BE2C (cell line): ENCODE measurements around the gene PITPNB.

Experiments
- DNase-seq: peaks from one replicate; pipeline ENCODE4 v3.0.0-alpha.2; 2020
- H3K27me3 ChIP-seq: fragments of 250-450 bp; sonication (Bioruptor Pico); 2 replicates; pipeline ENCODE4 v1.5.1; 2020; ENCODE audit warnings: mild to moderate bottlenecking
- H3K36me3 ChIP-seq: fragments of 250-450 bp; sonication (Bioruptor Pico); 2 replicates; pipeline ENCODE4 v1.5.1; 2020; ENCODE audit warnings: mild to moderate bottlenecking
- H3K4me1 ChIP-seq: fragments of 250-450 bp; sonication (Bioruptor Pico); 2 replicates; pipeline ENCODE4 v1.5.1; 2020
- H3K4me3 ChIP-seq: 2 replicates; pipeline ENCODE4 v1.5.1; 2011; ENCODE audit warnings: low read depth, low read length
- H3K9me3 ChIP-seq: fragments of 250-450 bp; sonication (Bioruptor Pico); 2 replicates; pipeline ENCODE4 v1.5.1; 2020
- TF ChIP-seq, protein P1 (sequence below): IDR thresholded peaks from 2 replicates; pipeline ENCODE4 v1.5.1; 2012; ENCODE audit warnings: mild to moderate bottlenecking, low read depth, low read length

PITPNB gene

GRCh38 chr22:27886843-27887151 is 32.3 kb downstream of the PITPNB start:
- H3K4me3 ChIP-seq = no peak overlapping the region
- no peaks in the 10 kb centered on the region for H3K27me3 ChIP-seq
- TF ChIP-seq, protein P1, sequence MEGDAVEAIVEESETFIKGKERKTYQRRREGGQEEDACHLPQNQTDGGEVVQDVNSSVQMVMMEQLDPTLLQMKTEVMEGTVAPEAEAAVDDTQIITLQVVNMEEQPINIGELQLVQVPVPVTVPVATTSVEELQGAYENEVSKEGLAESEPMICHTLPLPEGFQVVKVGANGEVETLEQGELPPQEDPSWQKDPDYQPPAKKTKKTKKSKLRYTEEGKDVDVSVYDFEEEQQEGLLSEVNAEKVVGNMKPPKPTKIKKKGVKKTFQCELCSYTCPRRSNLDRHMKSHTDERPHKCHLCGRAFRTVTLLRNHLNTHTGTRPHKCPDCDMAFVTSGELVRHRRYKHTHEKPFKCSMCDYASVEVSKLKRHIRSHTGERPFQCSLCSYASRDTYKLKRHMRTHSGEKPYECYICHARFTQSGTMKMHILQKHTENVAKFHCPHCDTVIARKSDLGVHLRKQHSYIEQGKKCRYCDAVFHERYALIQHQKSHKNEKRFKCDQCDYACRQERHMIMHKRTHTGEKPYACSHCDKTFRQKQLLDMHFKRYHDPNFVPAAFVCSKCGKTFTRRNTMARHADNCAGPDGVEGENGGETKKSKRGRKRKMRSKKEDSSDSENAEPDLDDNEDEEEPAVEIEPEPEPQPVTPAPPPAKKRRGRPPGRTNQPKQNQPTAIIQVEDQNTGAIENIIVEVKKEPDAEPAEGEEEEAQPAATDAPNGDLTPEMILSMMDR = no peak
- DNase-seq = no peak
- H3K9me3 ChIP-seq = no peaks in the 10 kb centered on the region
- H3K36me3 ChIP-seq = peaks cover 70% of the 10 kb centered on the region
- peaks cover 5% of the 10 kb centered on the region for H3K4me1 ChIP-seq

GRCh38 chr22:27885977-27886842 is 32.8 kb downstream of the PITPNB start:
- H3K36me3 ChIP-seq = peaks cover 65% of the 10 kb centered on the region
- H3K4me3 ChIP-seq = no peak overlapping the region
- H3K27me3 ChIP-seq = no peaks in the 10 kb centered on the region
- peaks cover 10% of the 10 kb centered on the region for H3K4me1 ChIP-seq
- DNase-seq = peak; percentile 52
- no peaks in the 10 kb centered on the region for H3K9me3 ChIP-seq
- TF ChIP-seq, protein P1 = peak; percentile 84

DNA sequence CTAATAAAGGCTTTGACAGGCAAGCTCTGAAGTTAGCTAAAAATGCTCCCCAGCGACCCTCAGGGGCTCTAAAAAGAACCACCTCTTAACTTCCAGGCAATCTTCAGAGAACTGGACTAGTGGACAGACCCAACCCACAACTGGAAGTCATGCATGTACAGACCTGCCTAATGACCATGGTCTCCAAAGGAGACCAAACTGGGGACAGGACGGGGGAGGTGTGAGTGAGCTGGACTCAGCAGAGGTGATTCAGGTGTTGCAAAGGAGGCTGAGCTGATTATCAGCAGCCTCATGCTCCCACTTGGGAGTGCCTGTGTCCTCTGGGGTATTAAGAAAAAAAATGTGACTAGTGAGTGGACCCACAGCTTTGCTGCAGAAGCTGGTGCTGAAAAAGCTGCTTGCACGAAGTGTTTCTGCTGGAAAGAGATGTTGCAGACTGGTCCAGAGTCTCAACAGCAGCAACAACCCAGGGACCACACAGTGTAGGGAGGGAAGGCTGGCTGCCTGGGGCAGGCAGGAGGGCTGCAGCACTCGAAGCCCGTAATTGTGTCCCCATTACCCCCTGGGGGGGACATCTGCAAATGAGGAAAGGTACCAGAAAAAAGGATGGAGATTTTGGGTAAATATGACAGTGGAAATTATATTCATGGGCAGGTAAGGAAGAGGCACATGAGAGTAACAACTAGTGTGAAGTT is 35.3 kb downstream of the PITPNB start:
- no peak for DNase-seq
- peaks cover 40% of the 10 kb centered on the region for H3K36me3 ChIP-seq

DNA sequence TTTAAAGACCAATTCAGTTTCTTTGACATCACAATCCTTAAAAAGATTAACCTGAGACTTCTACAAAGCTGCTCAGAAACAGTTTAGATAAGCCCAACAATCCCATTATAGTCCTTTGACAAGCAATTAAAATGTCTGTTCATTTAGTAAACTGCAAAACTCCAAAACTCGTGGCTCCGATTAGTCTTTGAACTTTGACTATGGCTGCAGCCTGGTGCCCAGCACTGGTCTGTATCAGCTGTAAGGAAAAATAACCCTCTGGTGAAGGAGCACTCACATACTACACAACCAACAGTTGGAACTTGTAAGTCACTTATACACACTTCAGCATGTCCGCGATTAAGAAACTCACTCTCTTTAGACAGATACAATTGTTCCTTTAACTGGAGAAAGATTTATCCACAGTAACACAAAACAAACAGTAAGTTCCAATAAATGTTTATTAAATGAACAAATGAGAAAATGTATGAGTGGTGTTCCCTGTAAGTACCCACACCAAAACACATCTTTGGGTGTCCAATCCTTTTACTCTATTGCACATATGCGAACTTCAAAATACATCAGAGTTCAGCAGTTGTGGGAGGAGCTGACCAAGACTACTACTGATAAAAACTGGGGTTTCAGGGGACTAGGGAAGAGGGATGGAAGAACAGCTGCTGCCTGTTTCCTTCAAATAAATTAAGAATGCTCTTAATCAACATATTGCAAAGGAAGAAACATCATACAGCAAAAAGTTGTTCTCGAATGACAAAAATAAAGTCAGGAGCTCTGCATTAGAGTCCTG is 36.4 kb downstream of the PITPNB start:
- Histone ChIP-seq H3K36me3 (peaks cover 29% of the 10 kb centered on the region), H3K4me3 (no peak overlapping the region), H3K27me3 (no peaks in the 10 kb centered on the region), H3K4me1 (peaks cover 23% of the 10 kb centered on the region), H3K9me3 (no peaks in the 10 kb centered on the region)
- DNase-seq = no peak
- TF ChIP-seq, protein P1 = no peak

More for the DNA sequence above, 35.3 kb downstream of the PITPNB start:
- TF ChIP-seq, protein P1 = no peak
- no peak overlapping the region for H3K4me3 ChIP-seq
- H3K27me3 ChIP-seq = no peaks in the 10 kb centered on the region
- H3K9me3 ChIP-seq = no peaks in the 10 kb centered on the region
- peaks cover 20% of the 10 kb centered on the region for H3K4me1 ChIP-seq

DNA sequence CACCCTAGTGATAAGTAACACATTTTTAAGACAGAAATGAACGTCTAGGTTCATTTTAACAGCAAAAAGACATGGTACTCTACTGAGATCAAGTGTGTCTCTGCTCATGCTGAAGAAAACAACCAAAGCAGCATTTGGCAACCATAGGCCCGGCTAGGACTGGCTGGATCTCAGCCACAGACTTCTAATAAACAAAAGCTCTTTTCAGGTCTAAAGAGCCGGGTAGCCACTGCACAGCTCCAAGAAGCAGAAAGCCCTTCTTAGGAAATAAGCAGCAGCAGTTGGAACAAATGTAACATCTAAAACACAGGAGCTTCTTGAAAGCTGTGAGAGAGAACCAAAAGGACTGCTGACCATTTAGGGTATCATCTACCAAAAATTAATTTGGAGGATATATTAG is 37.6 kb downstream of the PITPNB start:
- H3K4me1 ChIP-seq = peaks cover 25% of the 10 kb centered on the region
- TF ChIP-seq, protein P1 = no peak
- no peak for DNase-seq
- peaks cover 27% of the 10 kb centered on the region for H3K36me3 ChIP-seq
- no peaks in the 10 kb centered on the region for H3K9me3 ChIP-seq
- H3K4me3 ChIP-seq = no peak overlapping the region
- no peaks in the 10 kb centered on the region for H3K27me3 ChIP-seq
